AML-193 (cell line): ENCODE results near the gene SLC44A1.

Experiments used
- DNase-seq, 2 experiments: peaks; one replicate each; lab custom pipeline; 2025; lab: John Stamatoyannopoulos, UW

The SLC44A1 gene

GRCh38 chr9:105431424-105432246 lies 187.2 kb downstream of the SLC44A1 start:
- no peak for DNase-seq

DNA sequence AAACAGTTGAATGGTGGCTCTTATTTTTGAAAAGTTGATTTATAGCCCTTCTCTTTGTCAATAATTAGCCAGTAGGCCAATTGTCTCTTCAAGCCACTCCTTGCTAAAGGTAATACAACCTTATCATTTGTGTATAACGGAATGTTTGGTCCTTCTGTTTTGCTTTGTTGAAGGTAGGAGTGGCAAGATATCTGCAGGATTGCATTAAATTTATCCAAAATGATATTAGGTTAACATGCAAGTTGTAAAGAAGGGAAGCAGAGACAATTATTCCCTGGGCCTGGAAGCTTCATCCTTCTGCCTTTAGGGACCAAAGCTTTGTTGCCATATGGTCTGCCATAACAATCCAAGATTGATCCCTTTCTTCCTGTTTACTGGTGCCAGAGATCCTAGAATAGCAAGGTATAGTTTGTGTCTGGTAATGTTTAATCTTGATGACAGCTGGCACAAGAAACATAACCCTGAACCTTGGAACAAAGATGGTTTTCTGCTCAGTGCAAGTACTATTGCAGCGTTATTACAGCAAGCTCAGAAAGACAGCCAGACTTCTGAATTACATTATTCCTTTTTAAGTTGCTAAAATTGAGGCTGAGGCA lies 187.9 kb downstream of the SLC44A1 start:
- DNase-seq = no peak

- no peak for DNase-seq
These were observed 191.0 kb downstream of the SLC44A1 start for GRCh38 chr9:105435453-105435852.

- DNase-seq = no peak
These were observed 192.3 kb downstream of the SLC44A1 start for GRCh38 chr9:105436783-105437182.

DNA sequence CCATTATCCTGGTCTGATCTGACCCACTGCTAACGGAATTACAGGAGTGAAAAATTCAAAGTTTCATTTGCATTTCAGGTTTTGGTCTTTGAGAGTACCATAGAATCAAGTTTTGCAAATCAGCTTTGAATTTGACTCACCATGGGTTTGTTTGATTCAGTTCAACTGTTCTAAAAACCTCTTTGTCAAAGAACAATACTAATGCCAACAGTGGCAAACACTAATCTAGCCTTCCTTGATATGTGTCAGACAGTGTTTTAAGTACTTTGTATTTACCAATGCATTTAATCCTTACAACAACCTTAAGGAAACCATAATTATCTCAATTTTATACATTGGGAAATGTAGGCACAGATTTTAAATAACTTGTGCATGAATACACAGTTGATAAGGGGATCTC lies 193.3 kb downstream of the SLC44A1 start:
- no peak for DNase-seq

GRCh38 chr9:105438141-105438806 lies 193.8 kb downstream of the SLC44A1 start:
- DNase-seq = no peak

GRCh38 chr9:105439428-105439827 lies 195.0 kb downstream of the SLC44A1 start:
- DNase-seq = no peak

DNA sequence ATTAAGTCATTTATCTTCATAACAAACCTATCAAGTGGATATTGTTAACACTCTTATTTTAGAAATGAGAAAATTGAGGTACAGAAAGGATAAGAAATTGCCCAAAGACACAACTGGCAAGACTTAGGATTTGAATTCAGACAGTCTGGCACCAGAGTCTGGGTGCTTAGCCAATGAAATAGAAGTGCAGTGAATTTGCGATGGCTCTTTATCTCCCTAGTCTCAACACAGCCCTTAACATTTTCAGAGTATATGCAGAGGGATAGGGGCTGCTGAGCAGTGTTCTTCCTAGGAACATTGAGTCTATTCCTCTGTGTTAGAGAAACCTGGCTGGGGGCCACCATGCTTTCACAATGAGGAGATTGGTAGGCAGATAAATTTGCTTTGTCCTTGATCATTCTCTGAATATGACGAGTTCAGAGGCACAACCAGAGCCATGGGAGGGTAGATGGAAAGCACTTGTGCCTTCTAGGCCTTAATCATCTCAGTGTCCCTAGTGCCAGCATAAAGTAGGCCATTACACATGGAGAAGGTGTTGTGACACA lies 197.2 kb downstream of the SLC44A1 start:
- DNase-seq = no peak

DNA sequence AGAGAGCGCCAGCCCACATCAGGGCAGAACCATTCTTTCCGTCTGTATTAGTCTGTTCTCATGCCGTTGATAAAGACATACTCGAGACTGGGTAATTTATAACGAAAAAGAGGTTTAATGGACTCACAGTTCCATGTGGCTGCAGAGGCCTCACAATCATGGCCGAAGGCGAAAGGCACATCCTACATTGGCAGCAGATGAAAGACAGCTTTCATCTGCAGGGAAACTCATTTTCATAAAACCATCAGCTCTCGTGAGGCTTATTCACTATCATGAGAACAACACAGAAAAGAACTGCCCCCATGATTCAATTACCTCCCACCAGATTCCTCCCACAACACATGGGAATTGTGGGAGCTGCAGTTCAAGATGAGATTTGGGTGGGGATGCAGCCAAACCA lies 198.7 kb downstream of the SLC44A1 start:
- no peak for DNase-seq

DNA sequence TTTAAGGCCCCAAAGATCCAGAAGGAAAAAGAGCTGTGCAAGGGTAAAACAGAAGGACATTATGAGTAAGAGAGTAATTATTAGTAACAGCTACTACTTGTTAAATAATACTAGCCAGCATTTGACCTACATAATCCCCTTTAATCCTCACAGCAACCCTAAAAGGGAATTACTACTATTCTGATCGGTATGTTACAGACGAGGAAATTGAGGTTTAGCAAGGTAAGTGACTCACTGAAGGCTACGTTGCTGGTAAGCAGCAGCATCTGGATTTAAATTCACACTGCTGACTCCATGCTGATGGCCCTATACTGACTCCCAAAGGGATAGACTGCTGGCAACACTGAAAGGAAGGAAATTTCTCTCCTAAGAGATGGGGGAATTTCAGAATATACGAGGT lies 199.7 kb downstream of the SLC44A1 start:
- no peak for DNase-seq

DNA sequence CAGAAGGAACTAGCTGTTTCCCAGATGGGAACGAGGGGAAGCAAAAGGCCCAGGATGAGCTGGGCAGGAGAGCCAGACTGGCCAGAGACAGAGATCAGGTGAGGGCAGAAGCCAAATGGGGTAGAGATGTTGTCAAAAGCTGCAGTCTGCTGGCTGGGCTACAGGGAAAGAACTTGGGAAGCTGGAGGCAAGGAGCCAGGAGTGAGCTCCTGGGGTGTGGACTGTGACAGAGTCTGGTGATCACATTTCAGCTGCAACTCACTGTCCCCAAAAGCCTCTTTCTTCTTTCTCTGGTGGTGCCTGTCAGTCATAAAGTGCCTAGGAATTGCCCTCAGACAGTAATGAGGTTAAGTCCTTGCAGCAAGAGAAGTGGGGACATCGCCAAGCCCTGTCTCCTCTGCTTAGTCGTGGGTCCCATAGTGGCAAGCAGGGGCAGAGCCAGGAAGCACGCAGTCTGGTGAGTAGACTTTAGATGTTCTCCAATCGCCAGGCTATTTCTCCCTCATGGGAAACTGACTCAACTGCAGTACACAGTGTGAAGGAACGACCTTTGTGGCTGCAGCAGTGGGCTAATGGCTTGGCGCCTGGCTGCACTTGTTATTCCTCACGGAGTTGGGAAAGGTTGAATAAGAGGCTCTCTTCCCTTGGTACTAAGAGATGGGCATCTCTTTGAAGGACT lies 200.9 kb downstream of the SLC44A1 start:
- no peak for DNase-seq

- DNase-seq = no peak
These were observed 202.9 kb downstream of the SLC44A1 start for GRCh38 chr9:105447386-105447813.

- peak; percentile 89 to 92 for DNase-seq
These were observed 203.7 kb downstream of the SLC44A1 start, which contains the start of gene FSD1L for GRCh38 chr9:105447814-105448812. TSS of gene FSD1L (plus strand) at chr9:105448034. CDS start at chr9:105448221, 187 bp downstream.

GRCh38 chr9:105449081-105449480 lies 204.6 kb downstream of the SLC44A1 start:
- DNase-seq = no peak

DNA sequence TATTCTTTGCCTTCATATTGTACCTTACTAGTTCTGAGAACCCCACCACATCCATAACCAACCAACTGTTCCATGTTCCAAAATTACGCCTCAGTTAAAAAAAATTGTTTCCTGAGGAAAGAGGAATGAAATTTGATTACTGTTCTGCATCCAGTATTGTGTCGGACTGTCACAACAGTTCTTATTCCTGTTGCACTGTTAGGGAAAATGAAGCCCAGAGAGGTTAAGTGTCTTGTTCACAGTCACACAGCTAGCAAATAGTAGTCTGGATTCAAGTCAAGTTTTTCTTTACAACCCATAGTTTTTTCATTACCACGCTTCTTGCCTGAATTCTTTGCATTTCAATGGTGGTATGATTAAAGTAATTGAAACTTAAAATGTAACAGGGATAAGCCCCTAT lies 207.7 kb downstream of the SLC44A1 start:
- no peak for DNase-seq

GRCh38 chr9:105455836-105456475 lies 211.5 kb downstream of the SLC44A1 start:
- no peak for DNase-seq

- no peak for DNase-seq
These were observed 213.3 kb downstream of the SLC44A1 start for GRCh38 chr9:105457560-105458294.

DNA sequence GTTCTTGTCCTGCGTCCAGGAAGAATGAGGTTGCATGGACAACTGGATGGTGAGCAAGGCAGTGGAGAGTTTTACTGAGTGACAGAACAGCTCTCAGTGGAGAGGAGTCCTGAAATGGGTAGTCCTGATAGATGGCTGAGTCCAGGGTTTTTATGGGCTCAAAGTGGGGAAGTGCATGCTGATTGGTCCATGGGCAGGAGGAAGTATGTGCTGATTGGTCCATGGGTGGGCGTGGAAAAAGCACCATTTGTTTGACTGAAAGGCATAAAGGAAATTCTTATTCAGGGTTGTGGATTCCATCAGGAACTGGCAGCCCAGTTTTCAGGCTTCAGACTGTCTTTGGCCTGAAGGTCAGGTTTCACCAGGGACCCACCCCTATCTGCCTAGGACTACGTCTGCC lies 214.0 kb downstream of the SLC44A1 start:
- no peak for DNase-seq

DNA sequence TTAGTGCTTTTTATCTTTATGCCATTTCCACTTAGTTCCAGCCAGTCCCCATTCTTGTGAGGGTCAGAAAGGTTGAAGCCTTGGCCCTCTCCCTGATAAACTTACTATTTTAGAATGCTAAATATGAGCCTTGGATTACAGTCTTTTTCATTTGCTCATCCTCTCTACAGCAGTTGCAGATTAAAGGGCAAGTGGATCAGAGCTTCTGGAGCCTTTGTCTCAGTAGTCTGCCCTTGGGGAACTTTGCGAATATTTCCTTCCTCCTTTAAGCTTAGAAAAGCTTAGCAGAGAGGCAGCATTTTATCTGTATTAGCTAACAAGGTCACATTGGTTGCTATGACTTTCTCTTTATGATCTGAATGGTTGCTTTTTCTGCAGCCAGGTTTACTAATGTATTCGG lies 214.9 kb downstream of the SLC44A1 start:
- peak in 1 of 2 experiments; percentile 6 for DNase-seq
